Measurements from ENCODE around the gene SSB. TPM values are rescaled to one million over a fixed set of nuclear protein-coding genes. Genes with fewer than 3 reads are reported as not detected.

Gene SSB
- total and polyA plus RNA-seq, 2 of the 13 experiments (the other 11 are each of a cell fraction or from before 2014, with no cell fraction given), result 109 to 208 TPM

GRCh38 chr2:169827272-169828140, 28.8 kb downstream of the SSB start, which contains the start of gene UBR3 (continued):
- 0 out of 2 replicates have a peak, but pooled peaks have one; percentile 29 for TF ChIP-seq ZNF142 (CRISPR knock-in tag; IDR thresholded peaks at IDR 0.05)
- TF ChIP-seq ZNF24 (IDR thresholded peaks at IDR 0.05), result no peak
- 0 out of 2 replicates have a peak, but pooled peaks have one; percentile 4 for TF ChIP-seq ARID2 (CRISPR knock-in tag; IDR thresholded peaks at IDR 0.05; ENCODE audit: borderline replicate concordance)
- TF ChIP-seq NFRKB (IDR thresholded peaks at IDR 0.05), result no peak
- TF ChIP-seq SNAPC2 (CRISPR knock-in tag; IDR thresholded peaks at IDR 0.05), result 0 out of 2 replicates have a peak, but pooled peaks have one; percentile 48
- TF ChIP-seq ZFY (CRISPR knock-in tag; IDR thresholded peaks at IDR 0.05), result peak; percentile 96
- 0 out of 2 replicates have a peak, but pooled peaks have one; percentile 44 for TF ChIP-seq ZNF770 (CRISPR knock-in tag; IDR thresholded peaks at IDR 0.05)
- TF ChIP-seq ZNF281 (CRISPR knock-in tag; IDR thresholded peaks at IDR 0.05; ENCODE audit: borderline replicate concordance), result no peak
- no peak for TF ChIP-seq ELK4 (CRISPR knock-in tag; IDR thresholded peaks at IDR 0.05; ENCODE audit: borderline replicate concordance)
- TF ChIP-seq SRF (IDR thresholded peaks at IDR 0.05; ENCODE audit: low read depth, low read length), result no peak
- TF ChIP-seq SOX6 (IDR thresholded peaks at IDR 0.05), result no peak
- no peak for TF ChIP-seq SOX6 (CRISPR knock-in tag; IDR thresholded peaks at IDR 0.05)
- TF ChIP-seq KLF6 (CRISPR knock-in tag; IDR thresholded peaks at IDR 0.05), result peak; percentile 39
- TF ChIP-seq PAWR (CRISPR knock-in tag; IDR thresholded peaks at IDR 0.05; ENCODE audit: borderline replicate concordance), result no peak
- peak; percentile 71 for TF ChIP-seq KMT2A (CRISPR knock-in tag; IDR thresholded peaks at IDR 0.05)
- TF ChIP-seq ZNF615 (CRISPR knock-in tag; IDR thresholded peaks at IDR 0.05; ENCODE audit: borderline replicate concordance), result no peak
- no peak for TF ChIP-seq ZNF761 (CRISPR knock-in tag; conservative IDR thresholded peaks at IDR 0.05)

Measured in HepG2 (cell line).